Astrocyte (in vitro differentiated cells and primary cell): ENCODE measurements around the gene SYNGR1. TPM values are rescaled to one million over a fixed set of nuclear protein-coding genes. Genes with fewer than 3 reads are reported as not detected.

Experiments used
- DNase-seq: peaks from one replicate; pipeline ENCODE4 v3.0.0-alpha.2; 2010; ENCODE audit warnings: low read depth
- FAIRE-seq: peaks from 2 replicates; lab custom pipeline; 2011; peaks lifted over from hg19 to GRCh38; lab: Jason Lieb, UNC
- H2AFZ ChIP-seq: 2 replicates; pipeline ENCODE4 v1.6.0; 2012; ENCODE audit warnings: low read depth, low read length, inconsistent platforms
- H3K27ac ChIP-seq: 2 replicates; pipeline ENCODE4 v1.5.1; 2011; ENCODE audit warnings: low read depth, low read length, inconsistent platforms
- H3K27me3 ChIP-seq: 2 replicates; pipeline ENCODE4 v1.6.0; 2011; ENCODE audit warnings: low read length, inconsistent platforms; ENCODE audit not compliant: insufficient read depth
- H3K36me3 ChIP-seq: 2 replicates; pipeline ENCODE4 v1.5.1; 2011; ENCODE audit warnings: low read length, inconsistent platforms; ENCODE audit not compliant: insufficient read depth
- H3K4me1 ChIP-seq: 2 replicates; pipeline ENCODE4 v1.5.1; 2011; ENCODE audit warnings: low read length, inconsistent platforms; ENCODE audit not compliant: insufficient read depth
- H3K4me2 ChIP-seq: 2 replicates; pipeline ENCODE4 v1.6.0; 2012; ENCODE audit warnings: low read length, inconsistent platforms
- H3K4me3 ChIP-seq: 2 replicates; pipeline ENCODE4 v1.5.1; 2011; ENCODE audit warnings: low read depth, mild to moderate bottlenecking, low read length, inconsistent platforms; ENCODE audit not compliant: insufficient read depth
- H3K79me2 ChIP-seq: 2 replicates; pipeline ENCODE4 v1.6.0; 2012; ENCODE audit warnings: mild to moderate bottlenecking, low read length, inconsistent platforms; ENCODE audit not compliant: insufficient read depth
- H3K9ac ChIP-seq: 2 replicates; pipeline ENCODE4 v1.6.0; 2012; ENCODE audit warnings: mild to moderate bottlenecking, low read length, inconsistent platforms
- H3K9me3 ChIP-seq: 2 replicates; pipeline ENCODE4 v1.5.1; 2012; ENCODE audit warnings: low read depth, mild to moderate bottlenecking, low read length, inconsistent platforms; ENCODE audit not compliant: insufficient read depth
- H4K20me1 ChIP-seq: 2 replicates; pipeline ENCODE4 v1.6.0; 2012; ENCODE audit warnings: low read length, inconsistent platforms; ENCODE audit not compliant: insufficient read depth
- H3K27ac Mint-ChIP-seq: one replicate; pipeline ENCODE4 v1.8.0; 2021; ENCODE audit warnings: mild to moderate bottlenecking, mixed read lengths; ENCODE audit not compliant: unreplicated experiment
- H3K27me3 Mint-ChIP-seq: one replicate; pipeline ENCODE4 v1.8.0; 2021; ENCODE audit warnings: low read depth, mixed read lengths; ENCODE audit not compliant: unreplicated experiment
- H3K36me3 Mint-ChIP-seq: one replicate; pipeline ENCODE4 v1.8.0; 2021; ENCODE audit warnings: low read depth, mixed read lengths; ENCODE audit not compliant: unreplicated experiment
- H3K4me1 Mint-ChIP-seq: one replicate; pipeline ENCODE4 v1.8.0; 2021; ENCODE audit warnings: low read depth, mixed read lengths; ENCODE audit not compliant: unreplicated experiment
- H3K4me3 Mint-ChIP-seq: one replicate; pipeline ENCODE4 v1.8.0; 2021; ENCODE audit warnings: mild to moderate bottlenecking, moderate library complexity, mixed read lengths; ENCODE audit not compliant: unreplicated experiment
- H3K9me3 Mint-ChIP-seq: one replicate; pipeline ENCODE4 v1.8.0; 2021; ENCODE audit warnings: mild to moderate bottlenecking, mixed read lengths; ENCODE audit not compliant: unreplicated experiment
- EZH2 ChIP-seq: IDR thresholded peaks from 2 replicates; pipeline ENCODE4 v1.6.1; 2012; ENCODE audit warnings: mild to moderate bottlenecking, low read length, inconsistent platforms; ENCODE audit not compliant: insufficient read depth
- total RNA-seq: library from RNA; stranded (reverse); gene quantifications from 2 replicates; pipeline ENCODE4 v1.2.1, GENCODE V29; 2021
- TF ChIP-seq, protein P1 (sequence below): IDR thresholded peaks from 2 replicates; pipeline ENCODE4 v1.5.1; 2011; ENCODE audit warnings: low read depth, mild to moderate bottlenecking, inconsistent platforms, low read length, moderate library complexity; ENCODE audit not compliant: insufficient read depth

SYNGR1 gene
- total RNA-seq, 1 donor from 2014 or later: 12.0 TPM

DNA sequence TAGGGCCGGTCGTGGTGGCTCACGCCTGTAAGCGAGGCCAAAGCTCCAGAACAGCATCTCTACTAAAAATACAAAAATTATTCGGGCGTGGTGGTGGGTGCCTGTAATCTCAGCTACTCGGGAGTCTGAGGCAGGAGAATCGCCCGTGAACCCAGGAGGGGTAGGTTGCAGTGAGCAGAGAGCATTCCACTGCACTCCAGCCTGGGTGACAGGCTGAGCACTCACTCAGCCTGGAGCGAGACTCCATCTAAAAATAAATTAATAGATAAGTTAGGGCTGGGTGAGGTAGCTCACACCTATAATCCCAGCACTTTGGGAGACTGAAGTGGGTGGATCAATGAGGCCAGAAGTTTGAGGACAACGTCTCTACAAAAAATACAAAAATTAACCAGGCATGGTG, 39.6 kb downstream of the SYNGR1 start:
- H4K20me1 ChIP-seq: no peaks in the 10 kb centered on the region
- no peak overlapping the region for H2AFZ ChIP-seq
- H3K9ac ChIP-seq: no peak overlapping the region
- Mint-ChIP-seq H3K36me3 (no peaks in the 10 kb centered on the region), H3K4me3 (peak overlapping the region; percentile 45), H3K27me3 (peaks cover 14% of the 10 kb centered on the region), H3K27ac (no peak overlapping the region), H3K4me1 (no peaks in the 10 kb centered on the region), H3K9me3 (no peaks in the 10 kb centered on the region)
- no peak for DNase-seq
- no peak overlapping the region for H3K4me2 ChIP-seq
- H3K27me3 ChIP-seq: no peaks in the 10 kb centered on the region
- no peak overlapping the region for H3K27ac ChIP-seq
- H3K4me1 ChIP-seq: peaks cover 5% of the 10 kb centered on the region
- no peaks in the 10 kb centered on the region for H3K79me2 ChIP-seq
- H3K4me3 ChIP-seq: no peak overlapping the region
- H3K9me3 ChIP-seq: no peaks in the 10 kb centered on the region
- no peak for FAIRE-seq
- TF ChIP-seq EZH2: no peak
- TF ChIP-seq, protein P1, sequence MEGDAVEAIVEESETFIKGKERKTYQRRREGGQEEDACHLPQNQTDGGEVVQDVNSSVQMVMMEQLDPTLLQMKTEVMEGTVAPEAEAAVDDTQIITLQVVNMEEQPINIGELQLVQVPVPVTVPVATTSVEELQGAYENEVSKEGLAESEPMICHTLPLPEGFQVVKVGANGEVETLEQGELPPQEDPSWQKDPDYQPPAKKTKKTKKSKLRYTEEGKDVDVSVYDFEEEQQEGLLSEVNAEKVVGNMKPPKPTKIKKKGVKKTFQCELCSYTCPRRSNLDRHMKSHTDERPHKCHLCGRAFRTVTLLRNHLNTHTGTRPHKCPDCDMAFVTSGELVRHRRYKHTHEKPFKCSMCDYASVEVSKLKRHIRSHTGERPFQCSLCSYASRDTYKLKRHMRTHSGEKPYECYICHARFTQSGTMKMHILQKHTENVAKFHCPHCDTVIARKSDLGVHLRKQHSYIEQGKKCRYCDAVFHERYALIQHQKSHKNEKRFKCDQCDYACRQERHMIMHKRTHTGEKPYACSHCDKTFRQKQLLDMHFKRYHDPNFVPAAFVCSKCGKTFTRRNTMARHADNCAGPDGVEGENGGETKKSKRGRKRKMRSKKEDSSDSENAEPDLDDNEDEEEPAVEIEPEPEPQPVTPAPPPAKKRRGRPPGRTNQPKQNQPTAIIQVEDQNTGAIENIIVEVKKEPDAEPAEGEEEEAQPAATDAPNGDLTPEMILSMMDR: no peak
- H3K36me3 ChIP-seq: no peaks in the 10 kb centered on the region

DNA sequence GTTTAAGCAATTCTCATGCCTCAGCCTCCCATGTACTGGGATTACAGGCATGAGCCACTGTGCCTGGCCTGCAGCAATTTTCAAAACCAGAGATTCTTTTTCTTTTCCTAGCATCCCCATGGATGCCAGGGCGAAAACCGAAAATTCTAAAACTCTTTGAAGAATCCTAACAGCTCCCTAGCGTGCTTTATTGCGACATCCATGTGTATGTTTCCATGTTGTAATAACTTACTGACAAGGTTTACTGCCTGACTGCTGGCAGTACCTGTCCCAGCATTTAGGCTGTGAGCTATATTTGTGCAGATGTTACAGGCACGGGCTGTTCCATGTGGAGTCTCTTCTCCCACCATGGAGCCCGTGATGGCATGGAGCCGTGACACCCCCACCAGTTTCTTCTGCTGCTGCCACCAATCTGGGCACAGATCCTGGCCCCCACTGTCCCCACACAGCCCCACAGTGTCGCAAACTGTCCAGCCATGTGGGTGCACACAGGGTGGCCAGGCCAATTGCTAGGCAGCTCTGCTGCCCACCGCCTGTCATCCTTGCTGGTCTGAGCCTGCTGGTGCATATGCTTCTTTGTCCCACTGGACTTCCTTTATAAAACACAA, 42.7 kb downstream of the SYNGR1 start:
- Mint-ChIP-seq H3K27me3 (peaks cover 8% of the 10 kb centered on the region), H3K9me3 (no peaks in the 10 kb centered on the region), H3K4me3 (no peak overlapping the region), H3K36me3 (no peaks in the 10 kb centered on the region), H3K27ac (no peak overlapping the region), H3K4me1 (peaks cover 2% of the 10 kb centered on the region)
- no peak overlapping the region for H2AFZ ChIP-seq
- TF ChIP-seq EZH2: no peak
- TF ChIP-seq, protein P1: no peak
- H3K4me3 ChIP-seq: no peak overlapping the region
- H3K4me2 ChIP-seq: no peak overlapping the region
- DNase-seq: no peak
- no peak for FAIRE-seq
- H3K36me3 ChIP-seq: no peaks in the 10 kb centered on the region
- H3K4me1 ChIP-seq: peaks cover 12% of the 10 kb centered on the region
- H3K9ac ChIP-seq: no peak overlapping the region
- H3K27ac ChIP-seq: no peak overlapping the region
- H3K9me3 ChIP-seq: no peaks in the 10 kb centered on the region
- no peaks in the 10 kb centered on the region for H4K20me1 ChIP-seq
- H3K79me2 ChIP-seq: no peaks in the 10 kb centered on the region
- no peaks in the 10 kb centered on the region for H3K27me3 ChIP-seq
